HUES6 (cell line): ENCODE data around the gene DFFB.
A peak's percentile ranks its signal among the peaks of the same experiment; 100 is the strongest.

Experiments used
- H3K27ac ChIP-seq: 2 replicates; pipeline ENCODE4 v1.7.0; 2013; ENCODE audit warnings: low read depth, mild to moderate bottlenecking, low read length, inconsistent platforms
- H3K27me3 ChIP-seq: 2 replicates; pipeline ENCODE4 v1.6.1; 2013; ENCODE audit warnings: low read length; ENCODE audit not compliant: control insufficient read depth, insufficient read depth
- H3K36me3 ChIP-seq: 2 replicates; pipeline ENCODE4 v1.6.1; 2013; ENCODE audit warnings: low read length; ENCODE audit not compliant: control insufficient read depth, insufficient read depth
- H3K4me1 ChIP-seq: 2 replicates; pipeline ENCODE4 v1.6.1; 2013; ENCODE audit warnings: low read length; ENCODE audit not compliant: control insufficient read depth, insufficient read depth
- H3K4me3 ChIP-seq: 2 replicates; pipeline ENCODE4 v1.5.1; 2013; ENCODE audit warnings: low read depth, low read length
- H3K9ac ChIP-seq: one replicate; pipeline ENCODE4 v1.6.1; 2013; ENCODE audit warnings: mild to moderate bottlenecking, low read length
- H3K9me3 ChIP-seq: 2 replicates; pipeline ENCODE4 v1.6.1; 2013; ENCODE audit warnings: low read depth, low read length; ENCODE audit not compliant: control insufficient read depth, insufficient read depth

Gene DFFB

DNA sequence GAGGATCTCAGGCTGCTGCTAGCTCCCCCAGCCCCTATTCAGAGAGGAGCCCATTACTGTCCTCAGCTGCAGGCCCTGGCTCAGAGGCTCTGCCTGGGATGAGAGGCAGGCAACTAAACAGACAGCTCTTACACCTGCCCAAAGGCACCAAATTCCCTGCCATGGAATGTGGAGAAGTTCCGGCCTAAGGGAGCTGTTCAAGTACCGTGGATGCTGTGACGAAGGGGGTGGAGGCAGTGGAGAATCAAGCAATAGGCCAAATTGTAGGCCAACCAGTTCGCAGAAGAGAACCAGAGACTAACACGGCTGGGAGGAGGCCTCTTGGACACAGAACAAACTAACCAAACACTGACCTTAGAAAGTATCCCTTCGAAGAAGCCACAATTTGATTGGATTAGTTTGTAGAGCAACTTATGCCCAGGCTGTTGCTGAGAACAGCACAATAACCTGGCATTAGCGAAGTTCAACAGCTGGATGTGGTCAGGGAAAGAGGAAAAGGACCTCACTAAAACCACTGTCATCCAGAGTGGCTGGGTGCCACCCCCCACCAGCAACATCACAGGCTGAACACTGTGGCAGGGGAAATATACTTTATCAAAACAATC, 39.2 kb downstream of the DFFB start:
- H3K27ac ChIP-seq, result no peak overlapping the region
- peaks cover 22% of the 10 kb centered on the region for H3K36me3 ChIP-seq
- H3K9me3 ChIP-seq, result peaks cover 2% of the 10 kb centered on the region; the same call in 1 of the 2 replicates
- no peaks in the 10 kb centered on the region for H3K4me1 ChIP-seq
- no peak overlapping the region for H3K9ac ChIP-seq
- H3K4me3 ChIP-seq, result no peak overlapping the region
- H3K27me3 ChIP-seq, result no peaks in the 10 kb centered on the region

DNA sequence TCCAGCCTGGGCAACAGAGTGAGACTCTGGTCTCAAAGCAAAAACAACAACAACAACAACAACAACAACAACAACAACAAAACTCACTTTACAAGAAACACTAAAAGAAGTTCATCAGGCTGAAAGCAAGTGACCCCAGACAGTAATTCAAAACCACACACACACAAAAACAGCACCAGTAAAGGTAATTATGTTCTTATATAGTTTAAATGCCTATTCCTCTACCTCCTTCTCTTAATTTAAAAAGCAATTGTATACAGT, 41.1 kb downstream of the DFFB start:
- no peak overlapping the region for H3K27ac ChIP-seq
- H3K36me3 ChIP-seq, result peaks cover 14% of the 10 kb centered on the region
- H3K9ac ChIP-seq, result no peak overlapping the region
- H3K4me1 ChIP-seq, result peaks cover 1% of the 10 kb centered on the region; the same call in 1 of the 2 replicates
- 0 out of 2 replicates have a peak overlapping the region, but pooled peaks have one; percentile 83 for H3K4me3 ChIP-seq
- H3K9me3 ChIP-seq, result peaks cover 2% of the 10 kb centered on the region; the same call in 1 of the 2 replicates
- H3K27me3 ChIP-seq, result no peaks in the 10 kb centered on the region

DNA sequence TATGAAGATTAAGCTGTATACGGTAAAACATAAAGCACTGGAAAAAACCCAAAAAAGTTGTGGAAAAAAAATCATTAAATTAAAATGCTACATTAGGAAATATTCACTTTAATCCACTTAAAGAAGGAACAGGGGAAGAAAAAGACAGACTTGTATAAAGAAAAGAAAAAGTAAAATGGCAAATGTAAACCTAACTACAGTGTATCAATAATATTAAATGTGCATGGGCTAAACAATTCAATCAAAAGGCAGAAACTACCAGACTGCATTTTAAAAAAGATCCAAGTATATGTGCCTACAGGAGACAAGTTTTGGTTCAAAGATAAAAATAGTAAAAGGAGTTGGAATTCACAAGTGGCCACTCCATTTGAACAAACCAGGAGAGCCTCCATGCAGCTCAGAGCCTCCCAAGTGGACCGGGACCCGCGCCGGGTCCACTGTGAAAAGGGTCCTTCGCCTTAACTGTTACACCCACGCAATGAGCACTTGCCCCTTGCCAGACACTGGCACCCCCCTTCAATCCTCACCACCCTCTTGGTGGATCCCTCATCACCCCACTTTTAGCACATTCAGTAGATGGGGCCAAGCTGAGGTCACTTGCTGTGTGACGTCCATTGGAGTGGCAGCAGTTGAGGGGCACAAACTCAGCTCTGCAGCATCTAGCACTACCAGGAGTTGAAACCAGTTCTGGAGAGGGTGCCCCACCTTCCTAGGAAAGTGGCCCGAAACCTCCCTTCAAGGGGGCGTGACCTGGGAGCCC, 41.9 kb downstream of the DFFB start:
- Histone ChIP-seq H3K9me3 (peaks cover 2% of the 10 kb centered on the region; the same call in 1 of the 2 replicates), H3K9ac (peak overlapping the region; percentile 96), H3K4me1 (peaks cover 9% of the 10 kb centered on the region), H3K36me3 (peaks cover 14% of the 10 kb centered on the region), H3K27ac (peak overlapping the region; percentile 95), H3K4me3 (peak overlapping the region; percentile 83), H3K27me3 (no peaks in the 10 kb centered on the region)

DNA sequence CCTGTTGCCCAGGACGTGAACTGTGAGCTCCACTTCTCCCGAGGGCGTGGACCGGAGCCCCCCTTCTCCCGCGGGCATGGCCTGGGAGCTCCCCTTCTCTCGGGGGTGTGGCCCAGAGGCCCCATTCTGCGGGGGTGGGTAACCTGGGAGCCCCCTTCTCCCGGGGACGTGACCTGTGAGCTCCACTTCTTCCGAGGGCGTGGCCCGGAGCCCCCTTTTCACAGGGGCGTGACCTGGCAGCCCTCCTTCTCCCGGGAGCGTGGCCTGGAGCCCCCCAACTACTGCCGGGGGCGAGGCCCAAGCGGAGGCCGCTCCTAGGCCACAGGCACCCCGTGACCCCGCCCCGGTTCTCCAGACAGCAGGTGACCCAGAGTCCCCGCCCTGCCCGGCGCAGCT, 42.5 kb downstream of the DFFB start:
- Histone ChIP-seq H3K9ac (peak overlapping the region; percentile 96), H3K27ac (peak overlapping the region; percentile 95), H3K27me3 (no peaks in the 10 kb centered on the region), H3K9me3 (peaks cover 2% of the 10 kb centered on the region; the same call in 1 of the 2 replicates), H3K4me3 (peak overlapping the region; percentile 83), H3K4me1 (peaks cover 14% of the 10 kb centered on the region), H3K36me3 (peaks cover 11% of the 10 kb centered on the region)

DNA sequence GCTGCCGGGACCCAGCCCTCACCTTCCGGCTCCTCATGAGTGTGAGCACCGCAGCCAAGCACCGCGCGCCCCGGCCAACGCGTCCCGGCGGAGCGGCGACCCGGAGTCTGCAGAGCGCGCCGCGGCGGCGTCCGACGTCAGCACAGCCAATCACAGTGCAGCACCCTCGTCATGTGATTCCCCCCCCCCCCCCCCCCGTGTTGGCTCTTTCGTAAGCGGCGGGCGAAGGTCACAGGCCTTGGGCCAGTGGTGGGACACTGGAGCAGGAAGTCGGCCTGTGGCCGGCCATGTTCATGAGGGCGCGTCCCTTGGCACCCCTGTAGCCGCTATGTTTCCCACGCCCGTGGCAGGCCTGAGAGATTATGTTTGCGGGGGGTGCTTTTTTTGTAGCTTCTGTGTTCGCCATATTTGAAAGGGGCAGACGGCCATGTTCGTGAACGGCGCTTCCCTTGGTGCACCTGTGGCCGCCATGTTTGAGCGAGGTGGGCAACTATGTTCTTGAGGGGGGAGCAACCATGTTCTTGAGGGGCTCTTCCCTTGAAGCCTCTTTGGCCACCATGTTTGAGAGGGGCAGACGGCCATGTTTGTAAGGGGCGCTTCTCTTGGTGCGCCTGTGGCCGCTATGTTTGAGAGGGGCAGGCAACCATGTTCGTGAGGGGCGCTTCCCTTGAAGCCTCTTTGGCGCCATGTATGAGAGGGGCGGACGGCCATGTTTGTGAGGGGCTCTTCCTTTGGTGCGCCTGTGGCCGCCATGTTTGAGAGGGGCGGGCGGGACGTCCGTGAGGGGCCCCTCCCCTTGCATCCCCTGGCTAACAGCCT, 43.1 kb downstream of the DFFB start, which contains the start of gene C1orf174:
TSS of gene C1orf174 (minus strand) at position 123 of the 819 bp plus-strand sequence. CDS start at position 37, 86 bp downstream.
- H3K27ac ChIP-seq, result peak within 1 kb of the TSS; percentile 95
- peaks cover 5% of the 10 kb centered on the region for H3K36me3 ChIP-seq
- peak within 1 kb of the TSS; percentile 96 for H3K9ac ChIP-seq
- peaks cover 2% of the 10 kb centered on the region; the same call in 1 of the 2 replicates for H3K9me3 ChIP-seq
- peak within 1 kb of the TSS; percentile 83 for H3K4me3 ChIP-seq
- H3K27me3 ChIP-seq, result no peaks in the 10 kb centered on the region
- peaks cover 14% of the 10 kb centered on the region for H3K4me1 ChIP-seq

DNA sequence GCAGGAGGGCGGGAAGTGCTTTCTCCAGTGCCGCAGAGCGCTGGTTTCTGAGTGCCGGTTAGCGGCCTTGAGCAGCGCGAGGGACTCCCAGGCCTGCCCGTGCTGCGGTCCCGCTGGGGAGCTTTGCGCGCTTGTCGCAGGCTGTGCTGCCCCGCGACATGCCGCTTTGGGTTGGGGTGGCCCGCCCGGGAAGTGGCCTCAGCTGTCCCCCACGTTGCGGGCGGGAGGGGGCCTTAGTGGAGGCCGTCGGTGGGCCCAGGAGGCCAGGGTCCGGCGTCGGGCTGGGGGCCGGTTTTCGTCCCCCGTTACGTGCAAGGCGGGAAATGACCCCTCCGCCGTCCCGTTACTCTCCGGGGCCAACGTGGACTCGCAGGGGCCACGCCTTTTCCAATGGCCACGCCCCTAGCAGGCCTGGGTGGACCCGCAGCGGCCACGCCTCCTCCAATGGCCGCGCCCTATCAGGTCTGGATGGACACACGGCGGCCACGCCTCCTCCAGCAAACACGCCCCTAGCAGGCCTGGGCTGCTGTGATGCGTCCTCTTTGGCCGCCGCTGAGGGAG, 43.8 kb downstream of the DFFB start:
- Histone ChIP-seq H3K27me3 (no peaks in the 10 kb centered on the region), H3K9me3 (peaks cover 2% of the 10 kb centered on the region; the same call in 1 of the 2 replicates), H3K36me3 (no peaks in the 10 kb centered on the region), H3K9ac (peak overlapping the region; percentile 96), H3K4me3 (peak overlapping the region; percentile 83), H3K4me1 (peaks cover 14% of the 10 kb centered on the region), H3K27ac (peak overlapping the region; percentile 85)

DNA sequence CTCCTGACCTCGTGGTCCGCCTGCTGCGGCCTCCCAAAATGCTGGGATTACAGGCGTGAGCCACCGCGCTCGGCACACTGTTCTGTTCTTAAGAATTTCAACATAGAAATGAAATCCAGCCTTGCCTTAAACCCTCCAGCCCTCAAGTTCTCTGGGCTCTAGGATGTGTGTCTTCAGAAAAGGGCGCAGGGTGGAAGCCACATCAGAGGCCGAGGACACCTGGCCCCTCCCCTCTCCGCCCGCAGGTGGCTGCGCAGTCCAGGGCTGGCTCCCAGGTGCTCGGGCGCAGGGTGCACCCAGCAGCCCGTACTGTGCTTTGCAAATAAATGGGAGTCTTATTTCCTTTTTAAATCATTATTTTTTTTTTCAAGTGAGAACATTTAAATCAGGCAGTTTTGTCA, 44.8 kb downstream of the DFFB start:
- peaks cover 2% of the 10 kb centered on the region; the same call in 1 of the 2 replicates for H3K9me3 ChIP-seq
- H3K4me3 ChIP-seq, result no peak overlapping the region
- H3K27me3 ChIP-seq, result no peaks in the 10 kb centered on the region
- H3K9ac ChIP-seq, result no peak overlapping the region
- no peak overlapping the region for H3K27ac ChIP-seq
- H3K36me3 ChIP-seq, result no peaks in the 10 kb centered on the region
- H3K4me1 ChIP-seq, result peaks cover 14% of the 10 kb centered on the region

DNA sequence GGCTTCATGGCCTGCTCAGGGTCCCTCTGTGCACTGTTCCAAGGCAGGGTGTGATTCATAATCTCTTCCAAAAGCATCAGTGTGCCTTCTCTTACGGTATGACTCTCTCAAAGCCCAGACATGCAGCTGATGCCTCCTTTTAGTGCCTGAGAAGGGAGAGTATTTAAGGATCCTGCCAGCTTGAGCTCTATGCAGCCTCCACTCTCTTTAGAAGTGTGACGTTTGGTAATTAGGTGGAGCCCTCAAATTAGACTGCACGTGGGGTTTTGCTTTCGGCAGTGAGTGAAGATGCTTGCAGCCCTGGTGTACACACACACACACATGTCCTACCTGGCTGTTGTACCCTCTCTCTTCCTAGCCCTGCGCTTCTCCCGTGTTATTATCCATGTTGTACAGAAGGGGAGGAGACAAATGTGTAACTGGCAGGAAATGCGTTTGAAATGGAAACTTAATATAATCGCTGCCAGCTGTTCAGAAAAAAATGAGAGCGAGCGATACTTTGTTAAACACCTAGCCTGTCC, 45.4 kb downstream of the DFFB start:
- no peak overlapping the region for H3K9ac ChIP-seq
- no peak overlapping the region for H3K27ac ChIP-seq
- H3K9me3 ChIP-seq, result peaks cover 2% of the 10 kb centered on the region; the same call in 1 of the 2 replicates
- H3K36me3 ChIP-seq, result no peaks in the 10 kb centered on the region
- H3K4me1 ChIP-seq, result peaks cover 14% of the 10 kb centered on the region
- H3K4me3 ChIP-seq, result no peak overlapping the region
- no peaks in the 10 kb centered on the region for H3K27me3 ChIP-seq

DNA sequence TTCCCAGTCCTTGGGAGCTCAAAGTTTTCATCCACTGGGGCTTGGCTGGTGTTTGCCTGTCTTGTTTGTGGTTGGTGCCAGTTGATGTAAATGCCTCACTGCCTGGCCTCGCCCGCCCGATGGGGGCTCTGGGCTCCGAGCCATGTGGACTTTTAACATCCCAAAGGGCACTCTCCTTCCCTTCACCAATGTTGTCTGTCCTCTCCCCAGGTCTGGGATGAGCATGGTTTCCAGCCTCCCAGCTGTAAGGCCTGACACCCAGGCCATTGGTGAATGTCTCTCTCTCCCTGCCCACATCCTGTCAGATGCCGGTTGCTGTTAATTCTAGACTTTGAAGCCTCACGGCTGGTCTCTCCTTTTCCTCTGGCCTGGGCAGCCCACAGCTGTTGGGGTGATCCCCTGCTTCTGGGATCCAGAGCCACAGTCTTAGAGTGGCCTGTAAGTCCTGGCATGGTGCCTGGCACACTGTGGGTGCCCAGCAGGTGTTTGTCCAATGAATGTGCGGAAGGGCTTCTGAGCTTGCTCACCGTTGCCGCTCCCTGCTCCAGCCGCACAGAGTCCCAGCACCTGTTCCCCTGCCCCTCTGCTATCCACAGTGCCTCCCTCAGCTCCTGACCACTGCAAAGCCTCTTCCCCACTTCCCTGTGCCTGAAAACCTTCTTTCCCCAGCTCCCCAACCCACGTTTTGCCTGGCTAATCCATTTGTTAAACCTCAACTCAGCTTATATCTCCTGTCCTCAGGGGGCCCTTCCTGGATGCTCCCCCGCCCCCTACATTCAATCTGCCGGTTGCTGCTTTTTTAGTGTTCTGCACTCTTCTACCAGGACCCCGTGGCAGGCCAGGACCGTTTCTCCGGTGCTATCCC, 46.1 kb downstream of the DFFB start:
- Histone ChIP-seq H3K9ac (no peak overlapping the region), H3K27ac (no peak overlapping the region), H3K4me3 (no peak overlapping the region), H3K36me3 (no peaks in the 10 kb centered on the region), H3K4me1 (peaks cover 14% of the 10 kb centered on the region), H3K9me3 (no peaks in the 10 kb centered on the region; the same call in 1 of the 2 replicates), H3K27me3 (no peaks in the 10 kb centered on the region)
